ENCODE measurements around the gene INTS6. TPM values are rescaled to one million over a fixed set of nuclear protein-coding genes. Genes with fewer than 3 reads are reported as not detected.

INTS6 gene
- total RNA-seq, 1 experiment from 2014 or later: 27.2 TPM

GRCh38 chr13:51347099-51347498 is 105.7 kb downstream of the INTS6 start (continued):
- TF ChIP-seq ESRRA (CRISPR knock-in tag; IDR thresholded peaks at IDR 0.05; ENCODE audit: borderline replicate concordance) (no peak), ZMAT4 (CRISPR knock-in tag; IDR thresholded peaks at IDR 0.05) (no peak), SMAD3 (CRISPR knock-in tag; IDR thresholded peaks at IDR 0.05; ENCODE audit: borderline replicate concordance) (no peak)
- TF ChIP-seq, protein P1, sequence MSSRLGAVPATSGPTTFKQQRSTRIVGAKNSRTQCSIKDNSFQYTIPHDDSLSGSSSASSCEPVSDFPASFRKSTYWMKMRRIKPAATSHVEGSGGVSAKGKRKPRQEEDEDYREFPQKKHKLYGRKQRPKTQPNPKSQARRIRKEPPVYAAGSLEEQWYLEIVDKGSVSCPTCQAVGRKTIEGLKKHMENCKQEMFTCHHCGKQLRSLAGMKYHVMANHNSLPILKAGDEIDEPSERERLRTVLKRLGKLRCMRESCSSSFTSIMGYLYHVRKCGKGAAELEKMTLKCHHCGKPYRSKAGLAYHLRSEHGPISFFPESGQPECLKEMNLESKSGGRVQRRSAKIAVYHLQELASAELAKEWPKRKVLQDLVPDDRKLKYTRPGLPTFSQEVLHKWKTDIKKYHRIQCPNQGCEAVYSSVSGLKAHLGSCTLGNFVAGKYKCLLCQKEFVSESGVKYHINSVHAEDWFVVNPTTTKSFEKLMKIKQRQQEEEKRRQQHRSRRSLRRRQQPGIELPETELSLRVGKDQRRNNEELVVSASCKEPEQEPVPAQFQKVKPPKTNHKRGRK (CRISPR knock-in tag; IDR thresholded peaks at IDR 0.05; ENCODE audit: borderline replicate concordance): no peak

DNA sequence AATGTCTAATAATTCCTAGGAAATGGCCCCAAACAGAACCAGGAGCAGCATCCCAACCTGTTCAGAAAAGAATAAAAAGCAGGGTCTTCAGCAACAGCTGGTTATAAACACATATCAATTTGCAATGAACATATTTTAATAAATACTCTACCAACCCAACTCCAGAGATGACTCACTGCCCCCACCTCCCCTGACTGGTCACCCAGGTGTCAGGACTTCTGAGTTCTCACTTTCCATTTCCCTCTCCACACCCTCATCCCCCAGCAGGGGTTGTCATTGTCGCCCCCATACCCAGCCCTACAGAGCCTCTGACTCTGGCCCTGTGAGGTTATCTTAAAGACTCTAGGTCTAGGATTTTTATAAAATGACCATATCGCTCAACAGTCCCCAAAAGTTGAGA is 106.4 kb downstream of the INTS6 start:
- H3K27ac Mint-ChIP-seq: no peak overlapping the region
- H3K36me3 Mint-ChIP-seq: no peaks in the 10 kb centered on the region
- H3K9me3 Mint-ChIP-seq: peaks cover 4% of the 10 kb centered on the region; the same call in 1 of the 2 replicates
- ATAC-seq (peak; percentile 16; the same call in 1 of the 2 replicates), DNase-seq (ENCODE audit: low spot score) (no peak)
- H3K4me1 Mint-ChIP-seq: peaks cover 30% of the 10 kb centered on the region
- POLR2A ChIA-PET: no interaction called here
- TF ChIP-seq AR (CRISPR knock-in tag; IDR thresholded peaks at IDR 0.05) (no peak), ZNF219 (CRISPR knock-in tag; IDR thresholded peaks at IDR 0.05; ENCODE audit: borderline replicate concordance) (no peak), E2F5 (CRISPR knock-in tag; IDR thresholded peaks at IDR 0.05) (no peak), CBFB (CRISPR knock-in tag; IDR thresholded peaks at IDR 0.05; ENCODE audit: low read depth) (no peak), ZNF138 (CRISPR knock-in tag; conservative IDR thresholded peaks at IDR 0.05) (no peak), STAT6 (CRISPR knock-in tag; conservative IDR thresholded peaks at IDR 0.05; ENCODE audit: low read depth) (no peak), MLX (CRISPR knock-in tag; IDR thresholded peaks at IDR 0.05) (no peak), SOX15 (CRISPR knock-in tag; IDR thresholded peaks at IDR 0.05) (no peak), TEAD4 (CRISPR knock-in tag; IDR thresholded peaks at IDR 0.05) (no peak), ZBTB21 (CRISPR knock-in tag; IDR thresholded peaks at IDR 0.05; ENCODE audit: borderline replicate concordance) (no peak), ZMAT4 (CRISPR knock-in tag; IDR thresholded peaks at IDR 0.05) (no peak), EMX1 (CRISPR knock-in tag; IDR thresholded peaks at IDR 0.05) (no peak), CREB1 (CRISPR knock-in tag; IDR thresholded peaks at IDR 0.05) (no peak), GTF2I (CRISPR knock-in tag; conservative IDR thresholded peaks at IDR 0.05) (no peak)
- TF ChIP-seq, protein P2, sequence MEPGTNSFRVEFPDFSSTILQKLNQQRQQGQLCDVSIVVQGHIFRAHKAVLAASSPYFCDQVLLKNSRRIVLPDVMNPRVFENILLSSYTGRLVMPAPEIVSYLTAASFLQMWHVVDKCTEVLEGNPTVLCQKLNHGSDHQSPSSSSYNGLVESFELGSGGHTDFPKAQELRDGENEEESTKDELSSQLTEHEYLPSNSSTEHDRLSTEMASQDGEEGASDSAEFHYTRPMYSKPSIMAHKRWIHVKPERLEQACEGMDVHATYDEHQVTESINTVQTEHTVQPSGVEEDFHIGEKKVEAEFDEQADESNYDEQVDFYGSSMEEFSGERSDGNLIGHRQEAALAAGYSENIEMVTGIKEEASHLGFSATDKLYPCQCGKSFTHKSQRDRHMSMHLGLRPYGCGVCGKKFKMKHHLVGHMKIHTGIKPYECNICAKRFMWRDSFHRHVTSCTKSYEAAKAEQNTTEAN (CRISPR knock-in tag; IDR thresholded peaks at IDR 0.05): no peak
- CTCF ChIA-PET: interaction anchor here (0.7 to 2.0 kb wide), 2 partner anchors 17 to 60 kb away, joined by 3 to 13 read pairs; no protein-coding TSS in a partner anchor
- H3K4me3 Mint-ChIP-seq: no peak overlapping the region
- no peaks in the 10 kb centered on the region for H3K27me3 Mint-ChIP-seq (ENCODE audit: low read depth)
